Keratinocyte (primary cell): ENCODE results near the gene TEX19. TPM values are rescaled to one million over a fixed set of nuclear protein-coding genes. Genes with fewer than 3 reads are reported as not detected.

Source experiments
- DNase-seq: peaks from one replicate; pipeline ENCODE4 v3.0.0-alpha.2; 2011; ENCODE audit warnings: low read depth, missing footprints, low spot score
- FAIRE-seq: peaks from 2 replicates; lab custom pipeline; 2011; peaks lifted over from hg19 to GRCh38; lab: Jason Lieb, UNC
- H2AFZ ChIP-seq: 2 replicates; pipeline ENCODE4 v1.6.0; 2012; ENCODE audit warnings: low read length, control low read depth, inconsistent platforms; ENCODE audit not compliant: control insufficient read depth
- H3K27ac ChIP-seq: 2 replicates; pipeline ENCODE4 v1.5.1; 2011; ENCODE audit warnings: low read length; ENCODE audit not compliant: control insufficient read depth, insufficient read depth
- H3K27me3 ChIP-seq: 3 replicates; pipeline ENCODE4 v1.6.0; 2011; ENCODE audit warnings: low read length; ENCODE audit not compliant: control insufficient read depth, insufficient read depth; ENCODE audit errors: extremely low read depth
- H3K36me3 ChIP-seq, 2 experiments: 2 replicates in 1 of 2; 3 replicates in 1 of 2; pipeline ENCODE4 v1.5.1; 2011; ENCODE audit warnings: low read length in 2 of 2, mild to moderate bottlenecking in 1 of 2; ENCODE audit not compliant: control insufficient read depth in 2 of 2, insufficient read depth in 2 of 2; ENCODE audit errors: extremely low read depth in 1 of 2
- H3K4me1 ChIP-seq: 3 replicates; pipeline ENCODE4 v1.5.1; 2011; ENCODE audit warnings: low read length; ENCODE audit not compliant: control insufficient read depth, insufficient read depth; ENCODE audit errors: extremely low read depth
- H3K4me2 ChIP-seq: 3 replicates; pipeline ENCODE4 v1.6.0; 2011; ENCODE audit warnings: low read depth, low read length; ENCODE audit not compliant: control insufficient read depth, insufficient read depth; ENCODE audit errors: extremely low read depth
- H3K4me3 ChIP-seq, 3 experiments: fragments of 200-600 bp in 1 of 3; sonication (generic) in 1 of 3; 2 replicates in 2 of 3; 3 replicates in 1 of 3; pipeline ENCODE4 v1.5.1; 2011 to 2016; ENCODE audit warnings: low read length in 3 of 3, mild to moderate bottlenecking in 3 of 3, control low read depth in 2 of 3, inconsistent platforms in 1 of 3, low read depth in 1 of 3, mixed read lengths in 1 of 3, mixed run types in 1 of 3, moderate library complexity in 1 of 3; ENCODE audit not compliant: control insufficient read depth in 2 of 3, insufficient read depth in 2 of 3; ENCODE audit errors: extremely low read depth in 1 of 3
- H3K79me2 ChIP-seq: 2 replicates; pipeline ENCODE4 v1.6.0; 2012; ENCODE audit warnings: low read length; ENCODE audit not compliant: control insufficient read depth, insufficient read depth
- H3K9ac ChIP-seq: 3 replicates; pipeline ENCODE4 v1.6.0; 2011; ENCODE audit warnings: low read length; ENCODE audit not compliant: control insufficient read depth, insufficient read depth; ENCODE audit errors: extremely low read depth
- H3K9me1 ChIP-seq: 3 replicates; pipeline ENCODE4 v1.6.0; 2011; ENCODE audit warnings: low read length; ENCODE audit not compliant: control insufficient read depth, insufficient read depth; ENCODE audit errors: extremely low read depth
- H3K9me3 ChIP-seq: 2 replicates; pipeline ENCODE4 v1.5.1; 2012; ENCODE audit warnings: low read depth, low read length; ENCODE audit not compliant: control insufficient read depth
- H4K20me1 ChIP-seq: 3 replicates; pipeline ENCODE4 v1.6.0; 2011; ENCODE audit warnings: low read length; ENCODE audit not compliant: control insufficient read depth, insufficient read depth; ENCODE audit errors: extremely low read depth
- EZH2 ChIP-seq: IDR thresholded peaks from one replicate; pipeline ENCODE4 v1.6.1; 2012; ENCODE audit warnings: inconsistent platforms, mild to moderate bottlenecking, low read length, moderate library complexity
- dilution Hi-C: fragments of 300-500 bp; cut with MboI; formaldehyde crosslinking; loops from one replicate; pipeline ENCODE4 v1.7.0; 2020; ENCODE audit warnings: low sequenced_read_pairs; ENCODE audit not compliant: extremely low pct_ligation_motif_present
- polyA plus RNA-seq, 5 experiments: library from polyadenylated mRNA; depleted of rRNA in 3 of 5; stranded (reverse) in 3 of 5; stranded (forward) in 1 of 5; unstranded in 1 of 5; fragments of >200 nt; gene quantifications; 1 replicate in 1 of 5; 2 replicates in 3 of 5; 3 replicates in 1 of 5; pipeline versions ENCODE4 v1.2.1 to v1.2.3, GENCODE V29; 2011 to 2012; ENCODE audit warnings: missing spikeins in 2 of 5, low read depth in 1 of 5, low replicate concordance in 1 of 5
- TF ChIP-seq, protein P1 (sequence below), 3 experiments: IDR thresholded peaks in 1 of 3; conservative IDR thresholded peaks in 1 of 3; optimal IDR thresholded peaks in 1 of 3; 2 replicates in 2 of 3; 3 replicates in 1 of 3; pipeline versions ENCODE3 to v1.5.1; 2011; ENCODE audit warnings: low read length in 3 of 3, mild to moderate bottlenecking in 3 of 3, moderate library complexity in 2 of 3, control low read depth in 1 of 3, inconsistent platforms in 1 of 3; ENCODE audit not compliant: insufficient read depth in 2 of 3; ENCODE audit errors: extremely low read depth in 1 of 3

The TEX19 gene
- polyA plus RNA-seq, 1 donor (not counting 4 experiments of a cell fraction or from before 2014, with no cell fraction given), result not detected

DNA sequence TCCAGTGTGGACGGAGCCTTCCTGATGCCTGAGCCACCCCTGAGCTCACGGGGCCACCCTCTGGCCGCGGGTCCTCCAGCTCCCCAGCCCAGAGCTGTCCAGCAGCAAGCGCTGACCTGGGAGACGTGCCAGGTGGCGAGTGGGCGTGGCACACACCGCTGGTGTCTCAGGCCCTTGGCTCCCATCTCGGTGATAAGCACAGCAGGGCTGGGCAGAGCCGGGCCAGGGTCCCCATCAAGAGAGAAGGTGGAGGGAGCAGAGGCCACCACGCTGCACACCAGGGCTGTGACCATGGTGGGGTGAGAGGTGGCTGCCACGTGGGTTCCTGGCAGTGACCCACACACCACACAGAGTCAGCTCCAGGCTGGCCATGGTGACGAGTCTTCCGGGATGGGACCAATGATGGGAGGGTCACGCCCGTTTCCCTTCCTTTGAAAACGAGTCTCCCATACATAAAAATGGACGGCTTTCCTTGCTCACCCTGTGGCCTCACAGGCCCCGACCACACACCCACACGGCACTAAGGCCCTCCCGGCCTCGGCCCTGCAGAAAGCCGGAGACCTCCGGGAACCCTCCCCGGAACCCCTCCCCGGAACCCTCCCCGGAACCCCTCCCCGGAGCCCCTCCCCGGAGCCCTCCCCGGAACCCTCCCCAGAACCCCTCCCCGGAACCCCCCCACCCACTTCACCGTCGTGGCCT, 29.3 kb downstream of the TEX19 start:
- H3K4me1 ChIP-seq, result peaks cover 12% of the 10 kb centered on the region
- peaks cover 0 to 3% of the 10 kb centered on the region in 2 experiments for H3K36me3 ChIP-seq

DNA sequence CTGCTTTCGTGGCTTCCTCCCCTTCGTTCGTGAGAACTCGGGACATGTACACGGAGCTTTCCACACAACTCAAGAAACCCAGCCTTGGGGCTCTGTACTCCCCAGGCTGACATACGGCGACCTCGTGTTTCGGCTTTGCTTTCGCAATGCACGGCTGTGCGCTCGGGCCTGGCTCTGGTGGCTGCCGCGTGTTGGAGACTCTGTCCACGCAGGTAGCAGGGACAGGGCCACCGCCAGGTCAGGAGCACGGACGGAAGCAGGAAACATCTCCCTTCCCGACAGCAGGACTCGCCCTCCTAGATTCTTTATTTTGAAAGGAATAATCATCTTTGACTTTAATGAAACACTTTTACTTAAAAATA, 29.9 kb downstream of the TEX19 start:
- FAIRE-seq (no peak), DNase-seq (no peak)
- Histone ChIP-seq H3K4me1 (peaks cover 12% of the 10 kb centered on the region), H3K4me3 (no peak overlapping the region), H3K27me3 (peaks cover 32% of the 10 kb centered on the region), H3K9ac (no peak overlapping the region), H3K79me2 (no peaks in the 10 kb centered on the region), H3K9me1 (no peaks in the 10 kb centered on the region), H4K20me1 (no peaks in the 10 kb centered on the region), H3K9me3 (no peaks in the 10 kb centered on the region), H2AFZ (no peak overlapping the region), H3K36me3 (peaks cover 0 to 3% of the 10 kb centered on the region in 2 experiments), H3K27ac (no peak overlapping the region), H3K4me2 (no peak overlapping the region)
- no peak for TF ChIP-seq EZH2
- TF ChIP-seq, protein P1, sequence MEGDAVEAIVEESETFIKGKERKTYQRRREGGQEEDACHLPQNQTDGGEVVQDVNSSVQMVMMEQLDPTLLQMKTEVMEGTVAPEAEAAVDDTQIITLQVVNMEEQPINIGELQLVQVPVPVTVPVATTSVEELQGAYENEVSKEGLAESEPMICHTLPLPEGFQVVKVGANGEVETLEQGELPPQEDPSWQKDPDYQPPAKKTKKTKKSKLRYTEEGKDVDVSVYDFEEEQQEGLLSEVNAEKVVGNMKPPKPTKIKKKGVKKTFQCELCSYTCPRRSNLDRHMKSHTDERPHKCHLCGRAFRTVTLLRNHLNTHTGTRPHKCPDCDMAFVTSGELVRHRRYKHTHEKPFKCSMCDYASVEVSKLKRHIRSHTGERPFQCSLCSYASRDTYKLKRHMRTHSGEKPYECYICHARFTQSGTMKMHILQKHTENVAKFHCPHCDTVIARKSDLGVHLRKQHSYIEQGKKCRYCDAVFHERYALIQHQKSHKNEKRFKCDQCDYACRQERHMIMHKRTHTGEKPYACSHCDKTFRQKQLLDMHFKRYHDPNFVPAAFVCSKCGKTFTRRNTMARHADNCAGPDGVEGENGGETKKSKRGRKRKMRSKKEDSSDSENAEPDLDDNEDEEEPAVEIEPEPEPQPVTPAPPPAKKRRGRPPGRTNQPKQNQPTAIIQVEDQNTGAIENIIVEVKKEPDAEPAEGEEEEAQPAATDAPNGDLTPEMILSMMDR (optimal IDR thresholded peaks at IDR 0.05 in 1 of 3, IDR thresholded peaks at IDR 0.05 in 1 of 3, conservative IDR thresholded peaks at IDR 0.05 in 1 of 3; ENCODE audit: extremely low read depth in 1 of 3, insufficient read depth in 2 of 3, low read length in 3 of 3), result no peak
- dilution Hi-C loops, result no loop called here

More for the DNA sequence above, 29.3 kb downstream of the TEX19 start:
- no peak overlapping the region for H3K4me3 ChIP-seq
- no peak for TF ChIP-seq EZH2
- TF ChIP-seq, protein P1 (optimal IDR thresholded peaks at IDR 0.05 in 1 of 3, IDR thresholded peaks at IDR 0.05 in 1 of 3, conservative IDR thresholded peaks at IDR 0.05 in 1 of 3; ENCODE audit: extremely low read depth in 1 of 3, insufficient read depth in 2 of 3, low read length in 3 of 3), result no peak
- H4K20me1 ChIP-seq, result no peaks in the 10 kb centered on the region
- no peaks in the 10 kb centered on the region for H3K79me2 ChIP-seq
- FAIRE-seq (no peak), DNase-seq (no peak)
- H3K9ac ChIP-seq, result no peak overlapping the region
- dilution Hi-C loops, result no loop called here
- H2AFZ ChIP-seq, result no peak overlapping the region
- no peaks in the 10 kb centered on the region for H3K9me1 ChIP-seq
- peaks cover 37% of the 10 kb centered on the region for H3K27me3 ChIP-seq
- no peak overlapping the region for H3K27ac ChIP-seq
- H3K4me2 ChIP-seq, result no peak overlapping the region
- no peaks in the 10 kb centered on the region for H3K9me3 ChIP-seq
